ACHN (cell line): ENCODE data around the gene ZNF296.
A peak's percentile ranks its signal among the peaks of the same experiment; 100 is the strongest.
"Not testable (repeated sequence)": the region's sequence is repeated elsewhere in the genome, so short reads cannot be mapped to it uniquely, and the experiment has no call there.

Experiments
- DNase-seq: peaks from one replicate; pipeline ENCODE4 v3.0.0-alpha.2; 2015
- in situ Hi-C: cut with HindIII; loops from 2 replicates; pipeline ENCODE4 v1.10.0; 2017; ENCODE audit warnings: low sequenced_read_pairs, low pct_ligation_motif_present, low pct_unique_long_range_greater_than_20kb

ZNF296 gene

DNA sequence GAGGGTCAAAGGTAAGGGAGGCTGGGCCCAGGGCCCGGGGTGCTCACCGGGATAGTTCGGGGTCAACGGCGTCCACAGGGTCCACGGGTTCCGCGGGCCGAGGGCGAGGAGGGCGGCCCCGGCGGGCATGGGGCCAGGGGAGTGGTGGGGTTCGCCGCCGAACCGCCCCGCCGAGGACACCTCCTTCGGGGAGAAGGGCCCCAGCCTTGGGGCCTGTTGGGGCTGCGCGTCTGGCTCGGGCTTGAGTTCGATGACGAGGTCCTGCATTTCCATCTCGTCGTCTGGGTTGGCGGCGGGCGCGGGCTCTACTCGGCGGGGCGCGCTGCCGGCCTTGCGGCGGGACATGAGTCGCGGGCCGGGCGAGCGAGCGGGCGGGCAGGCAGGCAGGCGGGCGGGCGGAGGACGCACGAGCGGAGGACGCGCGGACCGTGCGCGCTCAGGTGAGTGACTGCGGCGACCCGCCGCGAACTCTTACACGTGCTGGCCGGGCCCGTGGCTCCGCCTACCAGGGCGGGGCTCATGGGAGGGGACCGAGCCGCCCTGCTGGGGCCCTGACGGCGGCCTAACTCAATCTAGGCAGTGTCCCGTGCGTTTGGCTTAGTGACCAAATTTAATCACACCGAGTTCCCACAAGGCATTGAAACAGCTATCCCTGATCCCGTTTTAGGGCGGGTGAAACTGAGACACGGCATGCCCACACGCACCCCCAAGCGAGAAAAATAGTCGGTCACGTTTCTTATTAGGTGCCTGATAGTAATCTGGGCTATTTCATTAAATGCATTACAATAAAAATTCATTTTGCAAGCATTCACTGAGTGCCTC lies at the start of gene ZNF296:
Gene ZNF296, minus strand, starts transcription at position 450 of the 822 bp plus-strand sequence. Its CDS starts 105 bp downstream, at position 345.
- in situ Hi-C loops = no loop called here
- DNase-seq = peak; percentile 57

DNA sequence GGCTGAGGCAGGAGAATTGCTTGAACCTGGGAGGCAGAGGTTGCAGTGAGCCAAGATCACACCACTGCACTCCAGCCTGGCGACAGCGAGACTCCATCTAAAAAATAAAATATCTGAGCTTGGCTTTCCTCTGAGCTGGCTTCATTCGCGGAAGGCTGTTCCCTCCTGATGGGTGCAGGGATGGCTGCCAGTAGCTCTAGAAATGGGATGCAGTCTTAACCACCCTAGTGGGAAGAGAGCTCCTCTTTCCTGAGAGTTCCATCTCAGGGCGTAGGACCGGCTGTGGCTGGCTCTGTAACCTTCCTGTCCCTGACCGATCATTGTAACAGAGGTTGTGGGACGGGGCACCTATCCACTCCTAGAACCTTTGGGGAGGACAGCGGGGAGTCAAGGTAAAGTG lies 49.1 kb upstream of the ZNF296 start:
- no peak for DNase-seq
- in situ Hi-C loops = no loop called here

DNA sequence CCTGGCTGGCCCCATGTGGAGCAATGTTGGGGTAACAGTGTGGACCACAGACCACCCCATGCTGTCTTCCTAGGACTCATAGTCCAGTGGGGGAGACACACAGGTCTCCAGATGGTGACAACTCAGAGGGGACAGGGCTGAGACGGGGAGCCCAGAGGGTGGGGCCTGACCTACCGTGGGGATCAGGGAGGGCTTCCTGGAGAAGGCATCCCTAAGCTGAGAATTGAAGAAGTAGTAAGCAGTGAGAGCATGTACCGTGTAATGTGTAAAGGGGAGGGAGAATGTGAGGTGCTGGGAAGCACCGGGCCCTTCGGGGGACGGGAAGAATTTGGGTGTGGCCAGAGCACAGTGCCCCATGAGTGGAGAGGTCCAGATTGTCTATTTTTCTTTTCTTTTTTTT lies 47.7 kb upstream of the ZNF296 start:
- in situ Hi-C loops = no loop called here

DNA sequence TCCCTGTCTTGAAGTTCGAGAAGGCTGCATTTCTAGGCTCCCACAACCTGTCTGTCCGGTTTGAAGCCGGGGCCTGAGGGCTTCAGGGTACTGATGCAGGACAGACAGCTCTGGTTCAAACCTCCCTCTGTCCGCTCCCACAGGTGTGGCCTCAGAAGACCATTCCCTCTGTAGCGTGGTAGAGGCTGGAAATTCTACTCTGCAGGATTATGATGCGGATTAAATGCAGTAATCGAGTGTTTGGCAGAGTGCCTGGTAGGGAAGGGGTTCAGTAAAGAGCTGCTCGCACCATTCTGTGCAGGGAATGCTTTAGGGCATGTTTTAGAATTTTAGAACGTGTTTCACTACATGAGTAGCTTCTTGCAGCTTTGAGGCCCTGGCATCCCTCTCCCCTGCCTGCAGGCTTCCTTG lies 47.2 kb upstream of the ZNF296 start:
- in situ Hi-C loops = no loop called here
- no peak for DNase-seq

More for the DNA sequence above, 47.7 kb upstream of the ZNF296 start:
- DNase-seq = no peak

DNA sequence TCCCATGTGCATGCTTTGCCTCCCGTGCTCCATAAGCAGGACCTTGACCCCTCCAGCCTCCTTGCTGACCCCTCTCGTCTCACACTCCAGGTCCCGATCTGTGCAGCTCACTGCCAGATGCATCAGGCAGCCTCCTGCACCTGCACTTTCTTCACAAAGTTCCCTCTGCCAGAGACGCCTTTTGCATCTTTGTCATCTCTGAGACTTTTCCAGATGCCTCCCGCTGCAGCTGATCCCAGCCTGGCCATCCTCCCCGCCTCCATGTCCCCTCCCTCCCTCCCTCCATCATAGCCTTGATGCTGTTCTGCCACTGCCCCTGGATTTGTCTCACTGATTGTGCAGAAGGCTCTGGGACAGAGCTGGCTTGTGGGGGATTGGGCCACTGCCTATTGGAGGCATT lies 46.6 kb upstream of the ZNF296 start:
- in situ Hi-C loops = no loop called here
- no peak for DNase-seq

DNA sequence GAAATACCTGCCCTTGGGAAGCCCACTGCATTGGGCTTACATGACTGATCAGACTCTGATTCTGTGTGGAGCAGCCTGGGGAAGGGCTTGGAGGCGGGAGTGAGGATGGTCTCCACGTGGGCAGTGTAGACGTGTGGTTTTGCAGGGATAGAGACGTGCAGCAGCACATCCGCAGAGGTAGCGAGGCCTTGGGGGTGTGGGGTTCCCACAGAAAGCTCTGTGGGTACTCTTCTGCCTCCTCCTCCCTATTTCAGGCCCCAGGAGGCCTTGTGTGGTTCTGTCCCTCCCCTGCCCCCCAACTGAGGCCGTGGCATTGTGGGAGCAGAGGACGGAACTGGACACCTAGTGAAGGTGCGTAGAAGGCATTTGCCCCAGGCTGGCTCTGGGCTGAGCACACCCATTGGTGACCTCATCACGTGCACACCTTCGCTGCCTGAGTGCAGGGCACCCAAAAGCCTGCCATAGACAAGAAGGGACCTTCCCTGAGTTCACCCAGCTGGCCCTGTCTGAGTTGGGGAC lies 45.6 kb upstream of the ZNF296 start:
- in situ Hi-C loops = no loop called here
- DNase-seq = no peak

DNA sequence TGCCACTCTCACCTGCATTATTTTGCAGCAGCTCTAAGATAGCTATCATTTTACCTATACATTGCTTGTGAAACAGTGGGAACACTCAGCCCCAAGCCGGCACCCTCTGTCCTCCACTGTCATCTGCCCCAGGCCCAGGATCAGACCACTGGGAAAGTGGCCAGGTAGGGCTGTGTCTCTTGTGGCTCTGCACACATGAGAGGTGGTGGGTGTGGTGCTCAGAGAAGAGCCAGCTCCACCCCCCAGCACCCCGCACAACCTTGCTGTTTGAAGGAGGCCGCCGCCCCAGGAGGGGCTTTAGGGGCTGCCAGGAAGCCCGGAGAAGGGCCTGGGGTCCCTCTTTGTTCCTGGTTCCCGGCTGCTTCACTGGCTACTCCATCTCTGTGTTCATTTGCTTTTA lies 43.3 kb upstream of the ZNF296 start:
- DNase-seq = no peak
- in situ Hi-C loops = no loop called here

DNA sequence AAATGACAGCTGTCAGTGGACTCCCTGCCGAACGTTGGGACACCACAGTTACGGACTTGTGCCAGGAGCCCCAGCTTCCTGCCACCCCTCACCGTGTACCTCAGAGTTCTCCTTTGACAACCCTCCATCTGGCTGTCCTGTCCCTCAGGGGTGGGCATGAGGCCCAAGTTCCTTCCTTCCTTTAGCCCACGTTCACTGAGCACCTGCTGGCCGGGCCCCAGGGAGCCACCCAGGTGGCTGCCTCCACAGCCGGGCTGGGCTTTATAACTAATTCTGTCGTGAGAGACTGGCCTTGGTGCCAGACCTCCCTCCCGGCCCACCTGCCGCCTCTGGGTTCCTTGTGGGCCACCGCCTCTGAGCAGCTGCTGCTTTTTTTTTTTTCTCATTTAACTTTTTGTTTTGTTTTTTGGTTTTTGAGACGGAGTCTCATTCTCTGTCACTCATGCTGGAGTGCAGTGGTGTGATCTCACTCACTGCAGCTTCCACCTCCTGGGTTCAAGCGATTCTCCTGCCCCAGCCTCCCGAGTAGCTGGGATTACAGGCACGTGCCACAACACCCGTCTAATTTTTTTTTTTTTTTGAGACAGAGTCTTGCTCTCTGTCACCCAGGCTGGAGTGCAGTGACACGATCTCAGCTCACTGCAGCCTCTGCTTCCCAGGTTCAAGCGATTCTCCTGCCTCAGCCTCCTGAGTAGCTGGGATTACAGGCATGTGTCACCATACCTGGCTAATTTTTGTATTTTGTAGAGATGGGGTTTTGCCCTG lies 42.5 kb upstream of the ZNF296 start:
- DNase-seq, in situ Hi-C loops: not testable (repeated sequence)

DNA sequence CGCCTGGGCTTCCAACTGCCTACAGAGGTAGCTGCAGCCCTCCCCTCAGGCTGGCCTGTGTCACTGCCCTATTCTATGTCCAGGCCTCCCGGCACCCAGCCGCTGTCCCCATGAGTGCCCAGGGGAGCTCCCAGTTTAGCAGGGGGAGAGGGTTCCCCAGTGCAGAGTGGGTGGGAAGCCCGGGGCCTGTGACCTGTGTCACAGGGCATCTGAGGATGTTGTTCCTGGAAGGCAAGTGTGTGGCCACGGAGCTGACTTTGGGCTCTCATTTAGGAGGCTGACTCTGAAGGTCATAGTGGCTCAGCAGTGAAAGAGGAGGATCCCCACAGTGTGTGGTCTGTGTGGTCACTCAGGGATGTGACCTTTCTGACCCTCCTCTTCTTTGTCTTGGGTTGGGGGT lies 41.8 kb upstream of the ZNF296 start:
- in situ Hi-C loops = no loop called here
- no peak for DNase-seq

DNA sequence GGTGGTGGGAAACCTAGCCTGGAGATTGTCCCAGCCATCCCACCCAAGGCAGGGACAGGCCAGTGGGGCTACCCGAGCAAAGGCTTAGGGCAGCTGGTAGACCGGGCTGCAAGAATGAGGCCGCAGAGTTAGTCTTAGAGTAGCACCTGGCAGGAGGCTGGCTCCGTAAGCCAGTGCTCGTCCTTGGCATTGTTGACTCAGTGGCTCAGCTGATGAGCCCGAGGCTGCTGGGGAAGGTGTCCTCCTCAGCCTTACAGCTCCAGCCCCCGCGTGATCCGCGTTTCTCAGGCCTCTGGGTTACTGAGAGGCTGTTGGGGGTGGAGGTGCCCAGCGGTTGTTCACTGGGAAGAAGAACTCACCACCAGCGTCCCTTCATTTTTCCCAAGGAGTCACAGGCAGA lies 41.4 kb upstream of the ZNF296 start:
- DNase-seq = no peak
- in situ Hi-C loops = no loop called here

DNA sequence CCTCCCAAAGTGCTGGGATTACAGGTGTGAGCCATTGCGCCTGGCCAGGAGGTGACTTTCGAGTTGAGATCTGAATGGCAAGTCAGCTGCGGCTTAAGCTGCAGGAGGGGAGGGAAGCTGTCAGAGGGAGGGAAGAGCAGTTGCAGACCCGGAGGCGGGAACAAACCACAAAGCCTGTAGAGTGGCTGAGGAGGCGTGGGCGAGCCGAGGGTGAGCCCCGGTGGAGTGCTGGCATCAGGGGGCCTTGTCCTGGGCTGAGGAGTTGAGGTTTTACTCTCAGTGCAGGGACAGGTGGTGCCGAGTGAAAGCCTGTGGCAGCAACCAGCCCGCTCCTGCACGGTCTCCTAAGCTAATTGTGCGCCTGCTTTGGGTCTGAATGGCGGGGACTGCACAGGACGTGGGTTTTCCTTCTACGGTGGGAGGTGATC lies 40.9 kb upstream of the ZNF296 start:
- no peak for DNase-seq
- in situ Hi-C loops = no loop called here

DNA sequence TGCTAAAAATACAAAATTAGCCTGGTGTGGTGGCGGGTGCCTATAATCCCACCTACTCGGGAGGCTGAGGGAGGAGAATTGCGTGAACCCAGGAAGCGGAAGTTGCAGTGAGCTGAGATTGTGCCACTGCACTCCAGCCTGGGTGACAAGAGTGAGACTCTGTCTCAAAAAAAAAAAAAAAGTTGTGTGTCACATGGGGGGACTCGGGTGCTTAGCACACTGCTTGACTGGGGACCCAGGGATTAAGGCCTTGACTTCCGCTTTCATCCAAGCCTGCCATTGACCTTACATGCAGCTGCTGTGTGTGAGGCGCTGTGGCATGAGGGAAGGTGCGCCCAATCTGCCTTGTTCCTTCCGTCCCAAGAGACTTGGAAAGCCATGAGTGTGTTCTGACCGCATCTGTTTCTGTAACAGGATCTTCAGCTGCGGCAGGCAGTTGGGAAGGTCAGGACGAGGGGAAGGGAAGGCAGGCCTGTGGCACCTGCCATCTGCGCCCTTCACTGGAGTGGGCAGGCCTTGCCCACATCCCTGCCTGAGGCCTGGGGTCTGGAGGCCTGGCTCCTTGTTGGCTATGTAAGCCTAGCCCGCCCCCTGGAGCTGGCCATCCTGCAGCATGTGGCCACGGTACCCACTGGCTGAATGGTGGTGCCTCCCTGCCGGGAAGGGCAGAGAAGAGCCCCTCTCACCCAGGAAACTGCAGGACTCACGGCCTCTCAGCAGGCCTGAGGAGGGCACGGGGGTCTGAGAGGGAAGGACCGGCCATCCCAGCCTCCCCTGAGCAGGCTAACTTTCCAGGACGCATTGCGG lies 39.7 kb upstream of the ZNF296 start:
- in situ Hi-C loops = no loop called here
- no peak for DNase-seq

DNA sequence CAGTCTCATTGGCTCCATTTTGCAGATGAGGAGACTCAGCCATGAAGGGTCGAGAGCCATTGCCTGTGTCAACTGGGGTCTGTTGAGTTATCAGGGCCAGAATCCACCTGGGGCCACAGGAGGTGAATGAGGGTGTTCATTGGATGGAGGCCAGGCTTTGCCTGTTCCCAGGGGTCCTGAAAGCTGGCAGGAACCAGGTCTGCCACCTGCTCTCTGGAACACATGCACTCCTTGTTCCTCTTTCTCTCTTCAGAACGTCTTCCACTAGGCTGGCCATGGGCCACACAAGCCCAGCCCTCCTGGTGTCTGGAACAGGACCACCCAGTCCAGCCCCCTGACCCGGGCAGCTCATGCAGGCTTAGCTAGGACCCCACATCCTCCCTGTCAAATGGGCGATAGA lies 37.8 kb upstream of the ZNF296 start:
- in situ Hi-C loops = no loop called here
- no peak for DNase-seq

DNA sequence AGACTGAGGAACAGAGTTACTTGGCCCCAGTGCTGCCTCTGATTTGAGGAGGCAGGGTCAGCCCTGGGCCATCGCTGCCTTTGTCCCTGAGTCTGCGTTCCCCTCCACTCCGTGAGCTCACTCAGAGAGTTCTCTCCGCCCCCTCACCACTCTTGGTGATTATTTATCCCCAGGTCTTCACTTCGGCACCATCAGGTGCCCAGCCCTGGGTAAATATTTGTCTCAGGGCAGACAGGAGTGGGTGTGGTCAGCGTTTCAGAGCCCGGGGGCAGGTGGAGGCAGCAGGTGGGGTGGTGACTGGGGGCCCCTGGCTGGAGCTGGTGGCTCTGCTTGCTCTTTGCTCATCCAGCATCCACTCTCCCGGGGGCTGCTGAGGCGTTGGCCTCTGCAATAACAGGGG lies 37.4 kb upstream of the ZNF296 start:
- in situ Hi-C loops = no loop called here
- DNase-seq = no peak

DNA sequence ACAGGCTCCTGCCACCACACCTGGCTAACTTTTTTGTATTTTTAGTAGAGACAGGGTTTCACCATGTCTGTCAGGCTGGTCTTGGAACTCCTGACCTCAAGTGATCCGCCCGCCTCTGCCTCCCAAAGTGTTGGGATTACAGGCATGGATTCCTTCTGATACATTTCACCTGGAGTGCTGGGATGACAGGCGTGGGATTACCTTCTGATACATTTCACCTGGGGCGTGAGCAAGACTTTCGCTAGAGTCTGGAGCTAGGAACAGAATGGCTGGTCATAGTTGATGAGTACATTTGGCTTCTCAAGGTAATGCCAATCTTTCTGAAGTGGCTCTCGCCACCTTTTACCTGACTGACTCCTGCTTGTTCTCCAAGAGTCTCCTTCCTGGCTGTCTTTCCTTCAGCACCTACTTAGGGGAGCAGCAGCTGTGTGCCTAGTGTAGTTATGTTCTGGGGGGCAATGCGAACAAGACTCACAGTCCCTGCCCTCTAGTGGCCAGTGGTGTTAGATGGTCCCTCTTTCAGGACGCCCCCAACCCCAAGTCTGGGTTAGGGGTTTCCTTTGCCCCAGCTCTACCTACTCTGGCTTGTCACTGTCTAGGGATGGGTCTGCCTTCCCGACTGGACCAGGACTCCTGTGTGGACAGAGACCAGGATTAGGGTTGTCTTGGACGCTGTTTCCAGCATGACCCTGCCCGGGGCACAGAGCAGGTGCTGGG lies 36.0 kb upstream of the ZNF296 start:
- DNase-seq = no peak
- in situ Hi-C loops = no loop called here

DNA sequence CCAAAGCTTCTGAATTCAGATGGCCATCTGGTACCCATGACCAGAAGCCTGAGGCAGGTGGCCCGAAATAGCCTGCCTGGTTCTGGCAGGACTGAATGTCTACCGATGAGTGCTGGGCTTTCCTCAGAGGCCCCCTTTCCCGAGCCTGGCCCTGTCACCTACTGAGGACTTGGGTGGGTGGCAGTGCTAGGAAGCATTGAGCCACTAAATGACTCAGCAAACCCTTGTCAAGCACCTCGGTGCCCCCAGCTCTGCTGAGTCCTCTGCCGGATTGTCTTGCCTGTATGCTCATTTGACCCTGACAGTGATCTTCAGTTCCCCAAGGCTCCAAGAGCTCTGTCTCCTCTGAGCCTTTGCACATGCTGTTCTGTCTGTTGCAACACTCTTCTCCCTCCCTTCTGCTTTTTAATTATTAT lies 34.6 kb upstream of the ZNF296 start:
- in situ Hi-C loops = no loop called here
- DNase-seq = no peak

DNA sequence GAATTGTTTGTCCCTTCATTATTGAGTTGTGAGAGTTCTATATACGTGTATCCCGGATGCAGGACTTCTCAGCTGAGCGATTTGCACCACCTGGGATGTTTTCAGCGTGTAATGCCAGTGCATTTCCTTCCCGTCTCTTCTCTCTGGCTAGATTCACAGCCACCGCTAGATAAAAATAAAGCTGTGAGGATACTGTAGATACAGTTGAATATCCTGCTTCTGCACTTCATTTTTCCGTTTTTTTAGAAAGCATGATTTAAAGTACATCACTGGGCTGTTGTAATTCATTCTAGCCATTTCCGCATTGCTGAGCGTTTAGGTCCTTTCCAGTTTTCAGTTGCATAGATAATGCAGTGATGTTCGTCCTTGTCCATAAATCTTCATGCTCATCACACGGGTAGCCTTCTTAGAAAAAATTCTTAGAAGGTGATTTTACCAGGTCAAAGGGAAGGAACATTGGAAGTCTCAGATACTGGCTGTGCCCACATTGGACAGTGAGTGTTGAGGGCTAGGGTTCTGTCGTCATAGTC lies 31.4 kb upstream of the ZNF296 start:
- in situ Hi-C loops = no loop called here
- no peak for DNase-seq

DNA sequence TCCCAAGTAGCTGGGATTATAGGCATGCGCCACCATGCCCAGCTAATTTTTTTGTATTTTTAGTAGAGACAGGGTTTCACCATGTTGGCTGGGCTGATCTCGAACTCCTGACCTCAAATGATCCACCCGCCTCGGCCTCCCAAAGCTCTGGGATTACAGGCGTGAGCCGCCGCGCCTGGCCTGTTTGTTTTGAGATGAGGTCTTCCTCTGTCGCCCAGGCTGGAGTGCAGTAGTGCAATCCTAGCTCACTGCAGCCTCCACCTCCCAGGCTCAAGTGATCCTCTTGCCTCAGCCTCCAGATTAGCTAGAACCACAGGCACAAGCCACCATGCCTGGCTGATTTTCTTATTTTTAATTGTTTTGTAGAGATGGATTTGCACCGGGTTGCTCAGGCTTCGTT lies 30.1 kb upstream of the ZNF296 start:
- DNase-seq = not testable (repeated sequence)

More for the DNA sequence above, 30.1 kb upstream of the ZNF296 start:
- in situ Hi-C loops = not testable (repeated sequence)
